Upper lobe of left lung (tissue), 4 donors: Measurements from ENCODE around the gene MRM3.

Experiments used
- CTCF ChIP-seq, 6 experiments: fragments of 450-650 bp in 4 of 6; fragments of 200-600 bp in 2 of 6; sonication (generic) in 2 of 6; IDR thresholded peaks; one replicate each; pipeline ENCODE4 v1.5.1; 2016 to 2019; ENCODE audit warnings: antibody characterized with exemption in 6 of 6
- EP300 ChIP-seq, 4 donors: sonication (generic); formaldehyde crosslinking; IDR thresholded peaks; one replicate each; pipeline ENCODE4 v1.5.1; 2017; ENCODE audit warnings: antibody characterized with exemption in 4 of 4, control low read depth in 2 of 4
- POLR2A ChIP-seq, 4 donors: fragments of 450-650 bp; IDR thresholded peaks; one replicate each; pipeline ENCODE4 v1.5.1; 2016 to 2017; ENCODE audit warnings: antibody characterized with exemption in 4 of 4, mild to moderate bottlenecking in 2 of 4
- POLR2AphosphoS5 ChIP-seq, 2 donors: sonication (generic); formaldehyde crosslinking; IDR thresholded peaks; one replicate each; pipeline ENCODE4 v1.5.1; 2017; ENCODE audit warnings: antibody characterized with exemption in 2 of 2

GRCh38 chr17:746181-746580 lies 36.0 kb upstream of the MRM3 start:
- TF ChIP-seq POLR2A (IDR thresholded peaks at IDR 0.05), result no peak
- no peak for TF ChIP-seq CTCF (IDR thresholded peaks at IDR 0.05)
- TF ChIP-seq EP300 (IDR thresholded peaks at IDR 0.05), result no peak
- TF ChIP-seq POLR2AphosphoS5 (IDR thresholded peaks at IDR 0.05), result no peak
